ENCODE data around the gene SMIM20. TPM values are rescaled to one million over a fixed set of nuclear protein-coding genes. Genes with fewer than 3 reads are reported as not detected.

The SMIM20 gene
- total and polyA plus RNA-seq, 9 of the 15 experiments (the other 6 are each of a cell fraction or from before 2014, with no cell fraction given): 25.1 to 51.0 (median 38.9) TPM

DNA sequence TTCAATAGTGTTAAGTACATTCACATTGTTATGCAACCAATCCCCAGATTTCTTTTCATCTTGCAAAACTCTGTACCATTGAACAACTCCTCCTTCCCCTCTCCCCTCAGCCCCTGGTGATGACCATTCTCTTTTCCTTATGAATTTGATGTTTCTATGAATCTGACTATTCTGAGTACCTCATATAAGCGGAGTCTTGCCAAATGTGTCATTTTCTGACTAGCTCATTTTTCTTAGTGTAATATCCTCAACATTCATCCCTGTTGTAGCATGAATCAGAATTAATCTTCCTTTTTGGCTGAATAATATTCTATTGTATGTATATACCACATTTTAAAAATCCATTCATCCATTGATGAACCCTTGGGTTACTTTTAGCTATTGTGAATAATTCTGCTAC is 34.0 kb downstream of the SMIM20 start (continued):
- TF ChIP-seq ZNF253 (CRISPR knock-in tag; conservative IDR thresholded peaks at IDR 0.05) (no peak), BACH1 (tag; IDR thresholded peaks at IDR 0.05) (no peak), SIN3A (IDR thresholded peaks at IDR 0.05; ENCODE audit: borderline replicate concordance in 2 of 2, control insufficient read depth in 1 of 2, low read depth in 2 of 2, low read length in 2 of 2) (no peak), RBBP5 (IDR thresholded peaks at IDR 0.05; ENCODE audit: borderline replicate concordance, insufficient read depth, low read length, poor library complexity, severe bottlenecking) (no peak), TAF15 (IDR thresholded peaks at IDR 0.05; ENCODE audit: low read depth, low read length) (no peak)
- TF ChIP-seq, protein P1, sequence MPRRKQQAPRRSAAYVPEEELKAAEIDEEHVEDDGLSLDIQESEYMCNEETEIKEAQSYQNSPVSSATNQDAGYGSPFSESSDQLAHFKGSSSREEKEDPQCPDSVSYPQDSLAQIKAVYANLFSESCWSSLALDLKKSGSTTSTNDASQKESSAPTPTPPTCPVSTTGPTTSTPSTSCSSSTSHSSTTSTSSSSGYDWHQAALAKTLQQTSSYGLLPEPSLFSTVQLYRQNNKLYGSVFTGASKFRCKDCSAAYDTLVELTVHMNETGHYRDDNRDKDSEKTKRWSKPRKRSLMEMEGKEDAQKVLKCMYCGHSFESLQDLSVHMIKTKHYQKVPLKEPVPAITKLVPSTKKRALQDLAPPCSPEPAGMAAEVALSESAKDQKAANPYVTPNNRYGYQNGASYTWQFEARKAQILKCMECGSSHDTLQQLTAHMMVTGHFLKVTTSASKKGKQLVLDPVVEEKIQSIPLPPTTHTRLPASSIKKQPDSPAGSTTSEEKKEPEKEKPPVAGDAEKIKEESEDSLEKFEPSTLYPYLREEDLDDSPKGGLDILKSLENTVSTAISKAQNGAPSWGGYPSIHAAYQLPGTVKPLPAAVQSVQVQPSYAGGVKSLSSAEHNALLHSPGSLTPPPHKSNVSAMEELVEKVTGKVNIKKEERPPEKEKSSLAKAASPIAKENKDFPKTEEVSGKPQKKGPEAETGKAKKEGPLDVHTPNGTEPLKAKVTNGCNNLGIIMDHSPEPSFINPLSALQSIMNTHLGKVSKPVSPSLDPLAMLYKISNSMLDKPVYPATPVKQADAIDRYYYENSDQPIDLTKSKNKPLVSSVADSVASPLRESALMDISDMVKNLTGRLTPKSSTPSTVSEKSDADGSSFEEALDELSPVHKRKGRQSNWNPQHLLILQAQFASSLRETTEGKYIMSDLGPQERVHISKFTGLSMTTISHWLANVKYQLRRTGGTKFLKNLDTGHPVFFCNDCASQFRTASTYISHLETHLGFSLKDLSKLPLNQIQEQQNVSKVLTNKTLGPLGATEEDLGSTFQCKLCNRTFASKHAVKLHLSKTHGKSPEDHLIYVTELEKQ (CRISPR knock-in tag; IDR thresholded peaks at IDR 0.05): no peak

GRCh38 chr4:25949173-25949748 is 35.2 kb downstream of the SMIM20 start:
- H3K36me3 ChIP-seq (ENCODE audit: control insufficient read depth, insufficient read depth, low read length): no peaks in the 10 kb centered on the region
- ATAC-seq (no peak), FAIRE-seq (no peak), DNase-seq (ENCODE audit: extremely low read depth in 1 of 4, low spot score in 3 of 4) (no peak)
- TF ChIP-seq RFX1 (IDR thresholded peaks at IDR 0.05): peak; percentile 85
- TF ChIP-seq ZC3H8 (IDR thresholded peaks at IDR 0.05): no peak
- no peaks in the 10 kb centered on the region for H4K20me1 ChIP-seq (replicated peaks; ENCODE audit: control insufficient read depth, insufficient read depth, low read length)
- no TSS peak for BruUV-seq (replicated peaks)
- 8% methylated on average over 6 of the region's 6 CpGs for WGBS (ENCODE audit: insufficient coverage, low coverage, missing lambda C conversion rate)
- ChIA-PET CTCF (ENCODE audit: low intra/inter-chr PET ratio) (no interaction called here), POLR2A (no interaction called here)
- H3K4me3 ChIP-seq: no peak overlapping the region
- no peak overlapping the region for H3K4me2 ChIP-seq (ENCODE audit: insufficient read depth, low read length)
- H3K79me2 ChIP-seq (ENCODE audit: control insufficient read depth, insufficient read depth, low read length): no peaks in the 10 kb centered on the region
- no peak overlapping the region for H3K27ac ChIP-seq (ENCODE audit: extremely low read depth, low read depth, low read length)
- in situ Hi-C loops (cut with MboI) (no loop called here), intact Hi-C loops (cut with micrococcal nuclease) (no loop called here)
- peaks cover 32 to 49% of the 10 kb centered on the region in 2 experiments for H3K27me3 ChIP-seq (ENCODE audit: control insufficient read depth in 2 of 2, insufficient read depth in 2 of 2, low read length in 2 of 2)
- no peaks in the 10 kb centered on the region for H3K4me1 ChIP-seq (replicated peaks in 1 of 2; ENCODE audit: control insufficient read depth in 2 of 2, insufficient read depth in 2 of 2, low read length in 2 of 2)
- no peak overlapping the region for H3K9ac ChIP-seq (ENCODE audit: insufficient read depth in 1 of 2, low read depth in 2 of 2, low read length in 2 of 2)
- H2AFZ ChIP-seq (ENCODE audit: low read depth, low read length): no peak overlapping the region
- no peaks in the 10 kb centered on the region for H3K9me1 ChIP-seq (ENCODE audit: control insufficient read depth, insufficient read depth, low read length)
- no peaks in the 10 kb centered on the region for H3K9me3 ChIP-seq (replicated peaks; ENCODE audit: control insufficient read depth, insufficient read depth, low read depth, low read length)
